Progenitor cell of endocrine pancreas (in vitro differentiated cells): ENCODE measurements around the gene PDCD6IP. TPM values are rescaled to one million over a fixed set of nuclear protein-coding genes. Genes with fewer than 3 reads are reported as not detected.

ENCODE experiments used
- DNase-seq: peaks from one replicate; pipeline ENCODE4 v3.0.0; 2021; ENCODE audit warnings: low spot score; ENCODE audit not compliant: unreplicated experiment
- H3K27ac Mint-ChIP-seq: 2 replicates; pipeline ENCODE4 v1.8.0; 2021; ENCODE audit warnings: mild to moderate bottlenecking, moderate library complexity, mixed read lengths
- H3K27me3 Mint-ChIP-seq: 2 replicates; pipeline ENCODE4 v1.8.0; 2021; ENCODE audit warnings: mixed read lengths
- H3K36me3 Mint-ChIP-seq: 2 replicates; pipeline ENCODE4 v1.8.0; 2022; ENCODE audit warnings: mixed read lengths; ENCODE audit not compliant: insufficient read depth
- H3K4me1 Mint-ChIP-seq: 2 replicates; pipeline ENCODE4 v1.8.0; 2021; ENCODE audit warnings: low read depth, mixed read lengths
- H3K4me3 Mint-ChIP-seq: 2 replicates; pipeline ENCODE4 v1.8.0; 2021; ENCODE audit warnings: low read depth, mild to moderate bottlenecking, moderate library complexity, mixed read lengths
- H3K9me3 Mint-ChIP-seq: 2 replicates; pipeline ENCODE4 v1.8.0; 2021; ENCODE audit warnings: low read depth, mixed read lengths
- CTCF ChIP-seq: fragments of 200-600 bp; sonication (generic); IDR thresholded peaks from one replicate; pipeline ENCODE4 v1.5.0; 2021; ENCODE audit warnings: antibody characterized with exemption, mild to moderate bottlenecking; ENCODE audit not compliant: unreplicated experiment
- total RNA-seq: library from RNA; stranded (reverse); gene quantifications from 2 replicates; pipeline ENCODE4 v1.2.1, GENCODE V29; 2021

Gene PDCD6IP
- total RNA-seq, 1 donor from 2014 or later = 113 TPM

- Mint-ChIP-seq H3K9me3 (no peaks in the 10 kb centered on the region), H3K27me3 (peaks cover 6% of the 10 kb centered on the region), H3K4me1 (peaks cover 20% of the 10 kb centered on the region), H3K36me3 (no peaks in the 10 kb centered on the region), H3K27ac (no peak overlapping the region), H3K4me3 (no peak overlapping the region)
- TF ChIP-seq CTCF = no peak
- DNase-seq = no peak
Measured at GRCh38 chr3:33795856-33796536, 2.4 kb upstream of the PDCD6IP start.

- DNase-seq = no peak
- TF ChIP-seq CTCF = no peak
- H3K36me3 Mint-ChIP-seq = peaks cover 6% of the 10 kb centered on the region
- peak overlapping the region; percentile 99 for H3K27ac Mint-ChIP-seq
- H3K4me3 Mint-ChIP-seq = peak overlapping the region; percentile 100
- H3K4me1 Mint-ChIP-seq = peaks cover 22% of the 10 kb centered on the region
- peaks cover 4% of the 10 kb centered on the region for H3K9me3 Mint-ChIP-seq
- peaks cover 6% of the 10 kb centered on the region for H3K27me3 Mint-ChIP-seq
Measured at GRCh38 chr3:33798113-33798417, 365 bp upstream of the PDCD6IP start.

DNA sequence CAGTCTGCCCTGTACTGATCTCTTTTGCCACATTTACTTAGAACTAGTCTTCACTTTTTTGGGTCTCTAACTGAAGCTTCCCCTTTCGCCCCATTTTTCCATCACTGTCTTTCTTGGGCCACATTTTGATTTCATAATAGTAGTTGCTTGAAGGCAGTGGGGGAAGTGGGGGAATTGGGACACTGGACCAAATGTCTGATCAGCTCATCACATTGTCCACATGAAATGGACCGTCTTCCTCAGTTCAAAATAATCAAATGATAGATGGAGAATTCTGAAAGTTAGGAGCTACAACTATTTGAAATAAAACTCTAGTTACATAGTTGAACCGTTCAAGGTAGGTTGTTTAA, 747 bp downstream of the PDCD6IP start:
- TF ChIP-seq CTCF = no peak

GRCh38 chr3:33803252-33803651, 4.8 kb downstream of the PDCD6IP start:
- Mint-ChIP-seq H3K4me3 (no peak overlapping the region), H3K4me1 (peaks cover 15% of the 10 kb centered on the region), H3K9me3 (peaks cover 15% of the 10 kb centered on the region), H3K36me3 (peaks cover 23% of the 10 kb centered on the region), H3K27ac (no peak overlapping the region), H3K27me3 (no peaks in the 10 kb centered on the region)
- no peak for DNase-seq
- TF ChIP-seq CTCF = no peak

More for the DNA sequence above, 747 bp downstream of the PDCD6IP start:
- peaks cover 17% of the 10 kb centered on the region for H3K36me3 Mint-ChIP-seq
- H3K27ac Mint-ChIP-seq = peak overlapping the region; percentile 99
- H3K27me3 Mint-ChIP-seq = peaks cover 6% of the 10 kb centered on the region
- peaks cover 22% of the 10 kb centered on the region for H3K4me1 Mint-ChIP-seq
- peaks cover 15% of the 10 kb centered on the region for H3K9me3 Mint-ChIP-seq
- peak overlapping the region; percentile 100 for H3K4me3 Mint-ChIP-seq
- no peak for DNase-seq

DNA sequence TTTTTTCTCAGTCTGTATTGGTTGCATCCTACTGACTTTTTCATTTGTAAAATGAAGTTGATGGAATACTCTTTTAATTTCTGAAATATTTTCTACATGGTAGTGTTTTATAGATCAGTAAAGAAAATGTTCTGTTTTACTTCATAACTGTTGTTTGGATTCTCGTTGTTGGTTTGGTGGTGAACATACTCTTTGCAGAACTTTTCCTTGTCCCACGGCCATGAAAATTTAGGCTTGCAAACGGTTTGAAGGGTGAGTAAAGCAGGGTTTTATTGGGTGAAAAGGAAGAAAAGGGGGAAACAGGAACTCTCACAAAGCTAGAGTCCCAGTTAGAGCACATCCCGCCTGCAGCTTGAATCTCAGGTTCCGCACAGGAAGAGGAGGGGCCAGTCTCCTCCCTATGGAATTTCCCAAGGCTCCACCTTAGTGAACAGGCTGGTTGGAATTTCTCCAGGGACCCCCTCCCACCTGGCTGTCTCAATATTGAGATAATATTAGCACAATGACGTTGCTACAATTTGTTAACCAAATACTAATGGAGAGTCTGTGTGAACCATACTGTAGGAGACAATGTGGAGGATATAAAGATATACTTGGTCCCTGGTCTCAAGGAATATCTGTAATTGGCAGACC, 5.6 kb downstream of the PDCD6IP start:
- H3K9me3 Mint-ChIP-seq = peaks cover 15% of the 10 kb centered on the region
- no peak for DNase-seq
- peaks cover 25% of the 10 kb centered on the region for H3K36me3 Mint-ChIP-seq
- TF ChIP-seq CTCF = no peak
- no peak overlapping the region for H3K27ac Mint-ChIP-seq
- H3K4me1 Mint-ChIP-seq = peaks cover 15% of the 10 kb centered on the region
- H3K27me3 Mint-ChIP-seq = no peaks in the 10 kb centered on the region
- H3K4me3 Mint-ChIP-seq = no peak overlapping the region
